ENCODE results near the gene STYXL1.

GRCh38 chr7:75957021-75957736, 90.6 kb downstream of the STYXL1 start:
- TF ChIP-seq CTCF (IDR thresholded peaks at IDR 0.05; ENCODE audit: low read depth, low read length, poor library complexity, severe bottlenecking), result no peak
- TF ChIP-seq EZH2phosphoT487 (IDR thresholded peaks at IDR 0.05; ENCODE audit: borderline replicate concordance, low read length), result no peak
